Fibroblast of skin of left quadriceps (primary cell): ENCODE results near the gene APOF.
"Not testable (repeated sequence)": the region's sequence is repeated elsewhere in the genome, so short reads cannot be mapped to it uniquely, and the experiment has no call there.

Experiments used
- DNase-seq, 2 experiments: peaks; one replicate each; pipeline ENCODE4 v3.0.0-alpha.2; 2013; ENCODE audit warnings: low read depth in 2 of 2

APOF gene

DNA sequence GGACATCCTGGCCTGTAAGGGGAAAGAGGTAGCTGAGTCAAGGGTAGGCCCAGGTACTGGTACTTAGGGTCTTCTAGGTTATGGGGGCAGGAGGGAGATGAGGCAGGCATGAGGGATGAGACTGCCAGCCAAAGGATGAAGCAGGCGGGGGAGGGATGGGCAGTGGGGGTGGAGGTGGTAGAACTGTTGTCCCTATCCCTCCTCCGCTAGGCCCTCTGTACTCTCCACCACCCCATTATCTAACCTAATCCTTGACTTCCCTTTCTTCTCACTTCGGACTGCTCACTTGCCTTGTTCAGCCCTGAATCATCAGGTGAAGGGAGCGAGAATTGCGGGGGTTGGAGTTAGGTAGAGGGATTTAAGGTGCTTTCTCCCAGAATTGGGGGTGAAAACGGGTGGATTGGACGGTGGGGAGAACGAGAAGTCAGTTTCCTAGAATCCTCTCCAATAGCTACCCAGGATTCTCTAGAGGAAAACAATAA lies 29.4 kb downstream of the APOF start:
- DNase-seq, result no peak

DNA sequence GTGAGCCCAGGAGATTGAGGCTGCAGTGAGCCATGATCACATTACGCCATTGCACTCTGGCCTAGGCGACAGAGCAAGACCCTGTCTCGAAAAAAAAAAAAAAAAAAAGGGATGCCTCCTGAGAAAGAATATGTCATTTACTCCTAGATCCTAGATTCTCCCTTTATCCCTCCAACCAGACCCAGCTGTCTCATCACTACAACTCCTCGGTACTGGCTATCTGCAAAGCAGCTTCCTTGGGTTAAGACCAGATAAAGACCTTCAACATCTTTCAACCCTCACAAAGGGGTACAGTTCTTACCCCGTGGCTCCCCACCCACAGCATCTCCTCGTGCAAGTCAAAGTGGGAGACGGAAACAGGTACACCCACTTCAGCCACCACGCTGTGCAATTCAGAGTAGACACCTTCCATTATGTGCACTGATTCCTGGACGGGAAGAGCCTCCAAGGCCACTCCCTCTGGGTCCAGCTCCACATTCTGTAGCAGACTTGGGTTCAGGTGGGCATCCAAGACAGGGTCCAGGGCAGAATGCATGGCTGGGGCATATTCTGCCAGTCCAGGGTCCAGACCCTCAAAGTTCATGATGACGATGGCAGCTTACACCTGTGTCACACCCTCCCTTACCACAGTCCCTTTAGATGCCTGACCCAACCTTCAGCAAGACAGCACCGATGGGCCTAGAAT lies 30.0 kb downstream of the APOF start:
- DNase-seq, result no peak

- DNase-seq, result no peak
Measured at GRCh38 chr12:56330936-56331490, 31.6 kb downstream of the APOF start.

DNA sequence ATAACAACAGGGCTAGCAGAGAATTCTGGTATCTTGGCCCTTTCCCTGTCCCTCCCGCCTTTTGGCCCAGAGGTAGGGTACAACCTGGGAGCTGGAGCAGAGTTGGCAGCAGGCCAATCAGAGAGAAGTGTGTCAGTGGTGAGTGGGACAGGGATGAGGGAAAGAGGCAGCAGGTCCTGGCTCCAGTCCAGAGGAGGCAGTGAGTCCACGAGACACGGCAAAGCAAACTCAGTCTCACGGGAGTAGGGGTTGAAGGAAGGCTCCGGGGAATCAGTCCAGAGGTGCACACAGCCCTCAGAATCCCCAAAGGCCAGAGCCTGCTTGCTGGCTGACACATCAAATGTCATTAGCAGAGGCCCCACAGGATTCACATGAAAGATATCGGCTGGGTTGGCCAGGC lies 36.1 kb downstream of the APOF start:
- DNase-seq, result no peak

DNA sequence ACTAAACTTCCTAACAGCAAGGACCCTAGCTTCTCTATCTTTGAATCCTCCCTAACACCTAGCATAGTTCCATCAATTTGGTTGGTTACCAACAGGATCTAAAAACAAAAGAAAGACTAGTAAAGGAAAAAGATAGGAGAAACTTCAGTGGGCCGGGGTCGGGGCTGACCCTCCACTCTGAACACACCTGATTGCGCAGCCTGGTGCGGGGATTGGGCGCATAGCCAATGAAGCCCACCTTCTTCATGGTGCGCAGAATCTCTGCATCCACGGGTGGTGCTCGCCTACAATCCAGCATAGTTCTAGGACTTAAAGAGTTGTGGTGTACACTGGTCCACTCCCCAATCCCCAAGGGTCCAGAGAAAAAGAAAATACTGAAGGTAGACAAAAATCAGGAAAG lies 36.5 kb downstream of the APOF start:
- DNase-seq, result no peak

- no peak for DNase-seq
Measured at GRCh38 chr12:56324206-56324605, 38.5 kb downstream of the APOF start.

DNA sequence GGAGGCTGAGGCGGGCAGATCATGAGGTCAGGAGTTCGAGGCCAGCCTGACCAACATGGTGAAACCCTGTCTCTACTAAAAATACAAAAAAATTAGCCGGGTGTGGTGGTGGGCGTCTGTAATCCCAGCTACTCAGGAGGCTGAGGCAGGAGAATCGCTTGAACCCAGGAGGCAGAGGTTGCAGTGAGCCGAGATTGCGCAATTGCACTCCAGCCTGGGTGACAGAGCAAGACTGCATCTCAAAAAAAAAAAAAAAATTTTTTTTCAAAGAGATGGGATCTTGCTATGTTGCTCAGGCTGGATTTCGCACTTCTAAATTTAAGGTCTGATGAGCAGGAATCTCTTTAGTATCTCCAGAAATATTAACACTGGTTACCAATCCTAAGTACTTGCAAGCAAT lies 41.0 kb downstream of the APOF start:
- not testable (repeated sequence) for DNase-seq

- no peak for DNase-seq
Measured at GRCh38 chr12:56321027-56321426, 41.6 kb downstream of the APOF start.

DNA sequence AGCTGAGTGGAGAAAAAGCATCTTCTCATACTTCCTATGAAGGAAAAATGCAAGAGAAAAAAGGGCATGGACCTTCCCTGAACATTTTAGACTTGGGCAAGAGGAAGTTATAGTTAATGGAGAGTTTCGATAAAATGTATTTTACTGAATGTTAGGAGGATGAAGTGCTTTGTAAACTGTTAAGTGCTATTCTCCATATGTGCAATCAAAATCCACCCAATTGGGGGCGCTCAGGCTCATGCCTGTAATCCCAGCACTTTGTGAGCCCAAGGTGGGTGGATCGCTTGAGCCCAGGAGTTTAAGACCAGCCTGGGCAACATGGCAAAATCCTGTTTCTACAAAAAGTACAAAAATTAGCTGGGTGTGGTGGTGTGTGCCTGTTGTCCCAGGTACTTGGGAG lies 45.0 kb downstream of the APOF start:
- no peak for DNase-seq

GRCh38 chr12:56315622-56316473 lies 46.8 kb downstream of the APOF start, which contains the start of gene CNPY2:
Gene CNPY2 (minus strand): TSS chr12:56315988. CDS start chr12:56315217, 771 bp downstream.
- peak; percentile 91 to 92 for DNase-seq

GRCh38 chr12:56315249-56315621 lies 47.4 kb downstream of the APOF start:
- DNase-seq, result no peak

DNA sequence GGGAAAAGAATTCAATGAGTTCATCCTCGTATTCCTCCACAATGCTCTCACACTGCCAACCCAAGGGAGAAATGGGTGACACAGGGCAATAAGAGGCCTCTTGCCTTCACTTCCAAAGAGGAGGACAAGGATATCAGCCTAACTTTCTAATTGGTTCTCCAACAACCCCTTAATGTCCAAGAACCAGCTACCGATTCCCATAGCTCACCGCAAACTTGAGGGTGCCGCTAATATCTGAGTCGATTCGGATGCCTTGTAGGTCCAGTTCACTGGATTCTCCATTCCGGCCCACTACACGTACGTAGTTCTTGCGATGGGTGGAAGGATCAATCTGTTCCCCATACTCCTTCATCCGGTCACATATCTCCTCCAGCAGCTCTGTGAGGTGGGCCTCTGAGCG lies 51.7 kb downstream of the APOF start:
- DNase-seq, result no peak
